Liver (tissue), 9 donors: ENCODE data around the gene TK1. TPM values are rescaled to one million over a fixed set of nuclear protein-coding genes. Genes with fewer than 3 reads are reported as not detected.
A peak's percentile ranks its signal among the peaks of the same experiment; 100 is the strongest.

Source experiments
- DNase-seq: peaks from one replicate; pipeline ENCODE4 v3.0.0-alpha.2; 2017; ENCODE audit warnings: low spot score
- H3K27ac ChIP-seq, 2 donors: one replicate each; pipeline ENCODE4 v1.7.0; 2013; ENCODE audit warnings: inconsistent platforms in 2 of 2, low read length in 2 of 2, control low read depth in 1 of 2, low read depth in 1 of 2, mild to moderate bottlenecking in 1 of 2
- H3K27me3 ChIP-seq, 4 donors: one replicate each; pipeline versions ENCODE4 v1.6.1 to v1.7.0; 2013; ENCODE audit warnings: low read length in 3 of 4, inconsistent platforms in 1 of 4, mild to moderate bottlenecking in 1 of 4, moderate library complexity in 1 of 4; ENCODE audit not compliant: control insufficient read depth in 4 of 4, insufficient read depth in 4 of 4
- H3K36me3 ChIP-seq, 4 donors: one replicate each; pipeline versions ENCODE4 v1.6.1 to v1.7.0; 2013; ENCODE audit warnings: low read length in 3 of 4, mild to moderate bottlenecking in 3 of 4, low read depth in 1 of 4, moderate library complexity in 1 of 4; ENCODE audit not compliant: control insufficient read depth in 4 of 4, insufficient read depth in 3 of 4
- H3K4me1 ChIP-seq, 4 donors: one replicate each; pipeline versions ENCODE4 v1.6.1 to v1.7.0; 2013; ENCODE audit warnings: low read length in 3 of 4, mild to moderate bottlenecking in 3 of 4, moderate library complexity in 1 of 4; ENCODE audit not compliant: control insufficient read depth in 4 of 4, insufficient read depth in 4 of 4
- H3K4me3 ChIP-seq, 3 donors: one replicate each; pipeline versions ENCODE4 v1.6.1 to v1.7.0; 2013; ENCODE audit warnings: low read length in 3 of 3, control low read depth in 1 of 3, low read depth in 1 of 3, mild to moderate bottlenecking in 1 of 3
- H3K9ac ChIP-seq, 2 donors: one replicate each; pipeline ENCODE4 v1.7.0; 2013; ENCODE audit warnings: low read length in 2 of 2, mild to moderate bottlenecking in 2 of 2, moderate library complexity in 2 of 2, control low read depth in 1 of 2, low read depth in 1 of 2
- H3K9me3 ChIP-seq, 4 donors: one replicate each; pipeline versions ENCODE4 v1.6.1 to v1.7.0; 2013; ENCODE audit warnings: low read length in 3 of 4; ENCODE audit not compliant: control insufficient read depth in 4 of 4
- CTCF ChIP-seq: fragments of 150-350 bp; IDR thresholded peaks from 2 replicates; pipeline ENCODE4 v1.5.1; 2017; ENCODE audit warnings: improper control_type of control experiment, low read depth, low read length; ENCODE audit not compliant: missing input control
- EGR1 ChIP-seq, 2 donors: IDR thresholded peaks; 2 replicates each; pipeline ENCODE4 v1.6.1; 2016 to 2018; ENCODE audit warnings: antibody characterized with exemption in 2 of 2, low read depth in 2 of 2
- FOXA2 ChIP-seq: IDR thresholded peaks from 2 replicates; pipeline ENCODE4 v1.6.1; 2016; ENCODE audit warnings: antibody characterized with exemption
- GABPA ChIP-seq, 2 donors: IDR thresholded peaks in 1 of 2; conservative IDR thresholded peaks in 1 of 2; 2 replicates each; pipeline ENCODE4 v1.6.1; 2016; ENCODE audit warnings: antibody characterized with exemption in 2 of 2, mild to moderate bottlenecking in 1 of 2, moderate library complexity in 1 of 2
- HNF4A ChIP-seq, 2 donors: conservative IDR thresholded peaks; 2 replicates each; pipeline ENCODE4 v1.6.1; 2016; ENCODE audit warnings: antibody characterized with exemption in 2 of 2, mild to moderate bottlenecking in 2 of 2
- JUND ChIP-seq, 2 donors: IDR thresholded peaks; 2 replicates each; pipeline ENCODE4 v1.6.1; 2016; ENCODE audit warnings: antibody characterized with exemption in 2 of 2
- MAX ChIP-seq: IDR thresholded peaks from 2 replicates; pipeline ENCODE4 v1.6.1; 2016; ENCODE audit warnings: antibody characterized with exemption
- RAD21 ChIP-seq, 2 donors: IDR thresholded peaks; 2 replicates each; pipeline ENCODE4 v1.6.1; 2016; ENCODE audit warnings: antibody characterized with exemption in 2 of 2, mild to moderate bottlenecking in 2 of 2
- REST ChIP-seq: IDR thresholded peaks from 2 replicates; pipeline ENCODE4 v1.6.1; 2016; ENCODE audit warnings: antibody characterized with exemption, mild to moderate bottlenecking
- RXRA ChIP-seq, 2 donors: IDR thresholded peaks; 2 replicates each; pipeline ENCODE4 v1.6.1; 2017 to 2018; ENCODE audit warnings: antibody characterized with exemption in 2 of 2, mild to moderate bottlenecking in 1 of 2
- SP1 ChIP-seq: IDR thresholded peaks from 2 replicates; pipeline ENCODE4 v1.6.1; 2018; ENCODE audit warnings: antibody characterized with exemption, mild to moderate bottlenecking
- TAF1 ChIP-seq: conservative IDR thresholded peaks from 2 replicates; pipeline ENCODE4 v1.6.1; 2016; ENCODE audit warnings: antibody characterized with exemption, mild to moderate bottlenecking
- YY1 ChIP-seq: IDR thresholded peaks from 2 replicates; pipeline ENCODE4 v1.6.1; 2016; ENCODE audit warnings: antibody characterized with exemption, mild to moderate bottlenecking
- ZBTB33 ChIP-seq: IDR thresholded peaks from 2 replicates; pipeline ENCODE4 v1.6.1; 2016; ENCODE audit warnings: antibody characterized with exemption
- WGBS: extraction: QIAGEN DNeasy Blood & Tissue Kit; methylation state at CpG from one replicate; pipeline ENCODE4 v1.1.7; 2013; 5-methylcytosine and 5-hydroxymethylcytosine counted together
- polyA plus RNA-seq, 2 donors: library from polyadenylated mRNA; stranded (reverse) in 1 of 2; unstranded in 1 of 2; fragments of 200-250 nt in 1 of 2; fragments of >200 nt in 1 of 2; fragmentation: Nextera tagmentation in 1 of 2; extraction: Ambion mirVana in 1 of 2; gene quantifications; one replicate each; pipeline versions ENCODE4 v1.2.1 to v1.2.3, GENCODE V29; 2013 to 2015
- total RNA-seq, 2 donors: library from RNA; depleted of rRNA; stranded (reverse); fragments of >200 nt; gene quantifications; one replicate each; pipeline ENCODE4 v1.2.3, GENCODE V29; 2014
- donor health status: healthy.
- donor health status: healthy.
- donor health status: healthy.
- donor health status: healthy.
- donor health status: healthy.

TK1 gene
- total and polyA plus RNA-seq, 4 donors, result 0.84 to 97.6 (median 10.1) TPM

- H3K27ac ChIP-seq, result peak overlapping the region; percentile 69 to 76
- H3K9me3 ChIP-seq, result no peaks in the 10 kb centered on the region
- H3K9ac ChIP-seq, result peak overlapping the region in 1 of 2 donors; percentile 36
- no peaks in the 10 kb centered on the region for H3K27me3 ChIP-seq
- peaks cover 0 to 21% (median 4%) of the 10 kb centered on the region in 4 donors for H3K36me3 ChIP-seq
- 32% methylated on average over 28 of the region's 28 CpGs for WGBS
- H3K4me1 ChIP-seq, result peaks cover 13 to 48% (median 34%) of the 10 kb centered on the region in 4 donors
- peak in 1 of 2 donors; percentile 44 for TF ChIP-seq EGR1 (IDR thresholded peaks at IDR 0.05; ENCODE audit: low read depth in 2 of 2)
- TF ChIP-seq HNF4A (conservative IDR thresholded peaks at IDR 0.05), result peak in 1 of 2 donors; percentile 69
- peak; percentile 9 for TF ChIP-seq TAF1
- peak; percentile 40 for TF ChIP-seq SP1
- TF ChIP-seq MAX, result peak; percentile 76
- no peak for TF ChIP-seq REST
- peak in 1 of 2 donors; percentile 9 for TF ChIP-seq JUND (IDR thresholded peaks at IDR 0.05)
- peak in 1 of 2 donors; percentile 47 for TF ChIP-seq RAD21 (IDR thresholded peaks at IDR 0.05)
- peak; percentile 60 to 78 for TF ChIP-seq RXRA (IDR thresholded peaks at IDR 0.05)
- no peak for TF ChIP-seq ZBTB33
- TF ChIP-seq CTCF, result peak; percentile 42
- no peak for TF ChIP-seq FOXA2
- TF ChIP-seq YY1, result peak; percentile 77
- no peak for TF ChIP-seq GABPA (IDR thresholded peaks at IDR 0.05 in 1 of 2, conservative IDR thresholded peaks at IDR 0.05 in 1 of 2)
- DNase-seq, result no peak
- H3K4me3 ChIP-seq, result peak overlapping the region; percentile 7 to 49 (median 31)
These were observed 11.8 kb downstream of the TK1 start for GRCh38 chr17:78174870-78175642.
